ENCODE measurements around the gene SET.

The SET gene

GRCh38 chr9:128732576-128732975, 43.6 kb downstream of the SET start:
- no peak for DNase-seq (ENCODE audit: extremely low read depth, insufficient read length)
- no peak for TF ChIP-seq CTCF (IDR thresholded peaks at IDR 0.05; ENCODE audit: insufficient read depth, low read length, poor library complexity, severe bottlenecking)

GRCh38 chr9:128733256-128733655, 44.2 kb downstream of the SET start:
- Histone ChIP-seq H3K27me3 (replicated peaks; ENCODE audit: control insufficient read depth, insufficient read depth, low read length) (no peaks in the 10 kb centered on the region), H3K4me3 (replicated peaks; ENCODE audit: low read depth, low read length) (no peak overlapping the region), H3K36me3 (ENCODE audit: control insufficient read depth, insufficient read depth, low read length) (peaks cover 6% of the 10 kb centered on the region)
- no peak for DNase-seq (ENCODE audit: extremely low read depth, insufficient read length)
- peak; percentile 62 for TF ChIP-seq CTCF (IDR thresholded peaks at IDR 0.05; ENCODE audit: insufficient read depth, low read length, poor library complexity, severe bottlenecking)

More at GRCh38 chr9:128732576-128732975, 43.6 kb downstream of the SET start:
- Histone ChIP-seq H3K36me3 (ENCODE audit: control insufficient read depth, insufficient read depth, low read length) (peaks cover 6% of the 10 kb centered on the region), H3K4me3 (replicated peaks; ENCODE audit: low read depth, low read length) (no peak overlapping the region), H3K27me3 (replicated peaks; ENCODE audit: control insufficient read depth, insufficient read depth, low read length) (no peaks in the 10 kb centered on the region)

GRCh38 chr9:128735373-128735772, 46.4 kb downstream of the SET start:
- Histone ChIP-seq H3K27me3 (replicated peaks; ENCODE audit: control insufficient read depth, insufficient read depth, low read length) (no peaks in the 10 kb centered on the region), H3K36me3 (ENCODE audit: control insufficient read depth, insufficient read depth, low read length) (peaks cover 7% of the 10 kb centered on the region), H3K4me3 (replicated peaks; ENCODE audit: low read depth, low read length) (no peak overlapping the region)
- TF ChIP-seq CTCF (IDR thresholded peaks at IDR 0.05; ENCODE audit: insufficient read depth, low read length, poor library complexity, severe bottlenecking), result no peak
- DNase-seq (ENCODE audit: extremely low read depth, insufficient read length), result no peak

GRCh38 chr9:128742401-128742800, 53.4 kb downstream of the SET start:
- no peaks in the 10 kb centered on the region for H3K27me3 ChIP-seq (replicated peaks; ENCODE audit: control insufficient read depth, insufficient read depth, low read length)
- H3K4me3 ChIP-seq (replicated peaks; ENCODE audit: low read depth, low read length), result no peak overlapping the region
- no peak for DNase-seq (ENCODE audit: extremely low read depth, insufficient read length)
- peaks cover 4% of the 10 kb centered on the region; the same call in 1 of the 2 replicates for H3K36me3 ChIP-seq (ENCODE audit: control insufficient read depth, insufficient read depth, low read length)
- TF ChIP-seq CTCF (IDR thresholded peaks at IDR 0.05; ENCODE audit: insufficient read depth, low read length, poor library complexity, severe bottlenecking), result no peak

GRCh38 chr9:128743421-128743820, 54.4 kb downstream of the SET start:
- Histone ChIP-seq H3K27me3 (replicated peaks; ENCODE audit: control insufficient read depth, insufficient read depth, low read length) (no peaks in the 10 kb centered on the region), H3K36me3 (ENCODE audit: control insufficient read depth, insufficient read depth, low read length) (peaks cover 4% of the 10 kb centered on the region; the same call in 1 of the 2 replicates), H3K4me3 (replicated peaks; ENCODE audit: low read depth, low read length) (no peak overlapping the region)
- no peak for TF ChIP-seq CTCF (IDR thresholded peaks at IDR 0.05; ENCODE audit: insufficient read depth, low read length, poor library complexity, severe bottlenecking)
- DNase-seq (ENCODE audit: extremely low read depth, insufficient read length), result no peak
